GM18526 (cell line): ENCODE measurements around the gene UBR3.

Source experiments
- POLR2A ChIP-seq: IDR thresholded peaks from 3 replicates; pipeline ENCODE4 v1.6.1; 2011; ENCODE audit not compliant: insufficient read length; ENCODE audit errors: extremely low read depth

Gene UBR3

DNA sequence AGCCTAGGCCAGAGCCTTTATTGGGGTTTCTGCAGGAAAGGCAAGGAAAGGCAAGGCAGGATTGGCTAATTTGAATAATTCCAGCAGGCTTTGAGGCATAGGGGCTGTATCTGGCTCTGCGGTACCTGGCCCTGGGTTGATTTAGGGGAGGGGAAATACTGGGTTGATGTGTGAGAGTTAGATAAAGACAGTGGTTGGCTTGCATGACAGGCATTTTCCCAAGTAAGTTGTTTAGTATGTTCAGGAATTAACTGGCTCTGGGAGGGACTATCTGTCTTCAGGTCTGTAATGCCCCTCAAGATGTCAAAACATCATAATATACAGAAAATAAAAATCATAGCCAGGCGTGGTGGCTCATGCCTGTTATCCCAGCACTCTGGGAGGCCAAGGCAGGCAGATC, 98.7 kb downstream of the UBR3 start:
- no peak for TF ChIP-seq POLR2A

GRCh38 chr2:169928463-169928864, 101.2 kb downstream of the UBR3 start:
- no peak for TF ChIP-seq POLR2A

DNA sequence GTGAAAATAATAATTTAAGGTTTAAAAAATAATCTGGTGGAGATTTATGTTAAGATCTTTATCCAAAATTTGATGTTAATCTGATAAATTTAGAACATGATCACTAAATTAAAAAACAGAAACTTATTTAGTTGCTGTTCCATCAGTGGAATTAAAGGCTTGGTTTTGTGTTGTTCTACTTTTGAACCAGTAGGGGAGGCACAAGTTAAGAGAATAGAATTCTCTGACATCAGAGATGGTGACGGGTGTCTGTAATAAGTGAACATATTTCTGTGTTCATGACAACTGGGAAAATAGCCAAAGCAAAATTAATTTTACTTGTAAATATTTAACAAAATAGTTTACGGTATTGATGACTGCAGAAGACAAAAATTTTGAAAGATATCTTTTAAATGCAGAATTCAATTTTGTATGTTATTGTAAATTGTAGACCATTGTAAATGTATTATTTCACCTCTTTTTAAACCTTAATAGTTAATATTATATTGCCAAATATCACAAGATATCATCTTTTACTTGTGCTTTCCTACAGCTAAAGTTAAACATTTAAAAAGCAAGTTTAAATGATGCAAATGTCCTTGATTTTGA, 106.0 kb downstream of the UBR3 start:
- no peak for TF ChIP-seq POLR2A

DNA sequence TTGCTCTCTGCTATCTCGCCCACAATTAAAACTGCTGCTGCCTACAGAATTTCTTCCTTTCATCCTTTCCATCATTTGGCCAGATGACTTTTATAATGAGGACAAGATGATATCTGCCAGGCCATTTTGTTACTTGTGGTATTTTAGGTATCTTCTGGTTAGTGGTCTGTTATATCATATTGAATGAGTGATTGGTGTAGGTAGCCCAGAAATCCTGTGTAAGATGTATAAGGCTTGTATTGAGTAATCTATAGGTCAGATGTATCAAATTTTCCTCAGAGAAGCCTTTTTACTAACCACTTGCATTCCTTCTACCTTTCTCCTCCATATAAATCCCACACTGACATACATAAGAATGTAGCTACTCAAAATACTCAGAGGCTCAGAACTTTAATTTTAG, 118.3 kb downstream of the UBR3 start:
- TF ChIP-seq POLR2A: no peak

DNA sequence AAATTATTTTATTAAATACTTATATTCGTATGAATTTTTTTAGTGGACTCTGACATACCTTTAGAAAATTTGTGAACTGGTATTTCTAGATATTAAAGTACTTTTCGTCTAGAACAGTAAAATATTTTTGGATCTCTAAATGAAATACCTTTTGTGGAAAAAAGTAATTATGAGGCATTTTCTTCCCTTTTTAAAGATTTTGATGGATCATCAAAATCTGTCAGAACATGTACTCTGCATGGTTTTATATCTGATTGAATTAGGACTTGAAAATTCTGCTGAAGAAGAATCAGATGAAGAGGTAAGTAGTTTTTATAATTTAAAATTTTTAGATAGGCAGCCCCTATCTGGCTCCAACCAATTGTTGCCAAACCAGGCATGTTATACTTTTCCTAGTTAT, 118.8 kb downstream of the UBR3 start:
- no peak for TF ChIP-seq POLR2A

- TF ChIP-seq POLR2A: no peak
Observed at GRCh38 chr2:169946546-169946945, 119.3 kb downstream of the UBR3 start.

DNA sequence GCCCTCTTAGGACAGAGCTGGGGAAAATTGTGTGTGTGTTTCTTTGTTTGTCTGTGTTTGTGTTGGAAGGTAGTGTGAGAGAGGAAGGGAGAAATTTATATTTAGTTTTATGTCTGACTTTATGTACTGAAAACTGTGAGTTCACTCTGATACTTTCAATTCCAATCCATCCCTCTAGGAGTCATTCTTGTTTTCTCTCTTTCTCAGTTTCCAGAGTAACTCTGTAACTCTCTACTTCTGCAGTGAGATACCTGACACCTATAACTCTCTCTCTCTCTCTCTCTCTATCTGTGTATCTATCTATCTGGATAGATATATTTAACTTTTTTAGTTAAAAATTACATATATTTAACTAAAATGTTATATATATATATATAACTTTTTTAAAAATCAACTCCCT, 128.7 kb downstream of the UBR3 start:
- TF ChIP-seq POLR2A: no peak

- TF ChIP-seq POLR2A: no peak
Observed at GRCh38 chr2:169961911-169962310, 134.7 kb downstream of the UBR3 start.

DNA sequence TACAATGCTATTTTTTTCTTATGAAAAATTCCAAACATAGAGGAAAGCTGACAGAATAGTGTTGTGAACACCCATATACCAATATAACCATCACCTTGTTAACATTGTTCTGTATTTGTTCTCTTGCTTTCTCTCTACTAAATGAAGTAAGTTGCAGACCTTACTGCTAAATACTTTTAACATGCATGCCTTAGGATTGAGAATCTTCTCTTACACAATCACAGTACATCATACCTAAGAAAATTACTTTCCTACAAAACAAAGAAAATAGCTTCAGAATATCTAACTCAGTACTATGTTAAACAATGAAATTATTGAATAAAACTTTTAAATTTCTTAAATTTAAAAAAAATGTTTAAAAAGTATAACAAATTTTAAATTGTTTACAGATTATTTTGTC, 136.5 kb downstream of the UBR3 start:
- TF ChIP-seq POLR2A: no peak

DNA sequence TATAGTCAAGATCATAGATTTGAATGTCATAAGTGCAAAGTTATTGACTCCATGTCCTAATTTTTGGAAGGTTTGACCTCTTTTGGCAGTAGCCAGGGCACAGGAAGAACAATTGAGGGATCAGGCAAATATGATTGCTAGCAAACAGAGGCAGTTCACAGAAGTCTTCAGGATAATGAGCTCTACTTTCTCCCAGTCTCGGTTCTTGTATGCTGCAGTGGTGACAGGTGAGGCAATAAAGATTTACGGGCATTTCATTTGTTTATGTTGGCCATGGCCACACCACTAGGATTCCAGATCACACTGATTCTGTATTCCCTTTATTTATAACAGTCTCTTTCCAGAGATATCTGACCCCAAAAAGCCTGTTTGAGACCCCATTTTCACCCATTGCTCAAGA, 137.5 kb downstream of the UBR3 start:
- TF ChIP-seq POLR2A: no peak

DNA sequence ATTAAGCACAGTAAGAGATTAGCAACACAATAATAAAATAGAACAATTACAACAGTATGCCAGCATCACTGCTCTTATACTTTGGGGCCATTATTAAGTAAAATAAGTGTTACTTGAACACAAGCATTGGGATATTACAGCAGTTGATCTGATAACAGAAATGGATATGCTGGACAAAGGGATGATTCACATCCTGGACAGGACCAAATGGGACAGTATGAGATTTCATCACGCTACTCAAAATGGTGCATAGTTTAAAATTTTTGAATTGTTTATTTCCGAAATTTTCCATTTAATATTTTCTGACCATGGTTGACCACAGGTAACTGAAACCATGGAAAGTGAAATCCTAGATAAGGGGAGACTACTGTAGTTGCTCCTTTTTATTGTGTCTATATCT, 138.2 kb downstream of the UBR3 start:
- TF ChIP-seq POLR2A: no peak

- TF ChIP-seq POLR2A: no peak
Observed at GRCh38 chr2:169966454-169966853, 139.2 kb downstream of the UBR3 start.

DNA sequence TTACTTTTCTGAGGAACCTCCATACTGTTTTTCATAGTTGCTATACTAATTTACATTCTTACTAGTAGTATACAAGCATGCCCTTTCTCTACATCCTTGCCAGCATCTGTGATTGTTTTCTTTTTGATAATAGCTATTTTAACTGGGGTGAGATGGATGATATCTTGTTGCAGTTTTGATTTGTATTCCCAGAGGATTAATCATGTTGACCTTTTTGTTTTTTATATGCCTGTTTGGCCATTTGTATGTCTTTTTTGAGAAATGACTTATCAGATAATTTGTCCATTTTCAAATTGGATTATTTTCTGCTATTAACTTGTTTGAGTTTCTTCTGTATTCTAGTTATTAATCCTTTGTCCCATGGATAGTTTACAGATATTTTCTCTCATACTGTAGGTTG, 141.5 kb downstream of the UBR3 start:
- TF ChIP-seq POLR2A: no peak

- no peak for TF ChIP-seq POLR2A
Observed at GRCh38 chr2:169975221-169975620, 148.0 kb downstream of the UBR3 start.

- TF ChIP-seq POLR2A: no peak
Observed at GRCh38 chr2:169976335-169976851, 149.1 kb downstream of the UBR3 start.

GRCh38 chr2:169977530-169977929, 150.3 kb downstream of the UBR3 start:
- no peak for TF ChIP-seq POLR2A

- TF ChIP-seq POLR2A: no peak
Observed at GRCh38 chr2:169978402-169979017, 151.3 kb downstream of the UBR3 start.
